HG02973 (cell line): ENCODE measurements around the gene TBX4.
A peak's percentile ranks its signal among the peaks of the same experiment; 100 is the strongest.
"Not testable (repeated sequence)": the region's sequence is repeated elsewhere in the genome, so short reads cannot be mapped to it uniquely, and the experiment has no call there.

Source experiments
- ATAC-seq: cut with Tn5 transposase; IDR thresholded peaks from one replicate; pipeline ENCODE4 v1.9.1; 2021; ENCODE audit warnings: moderate library complexity; ENCODE audit not compliant: unreplicated experiment

Gene TBX4

GRCh38 chr17:61480414-61480807 is 28.2 kb downstream of the TBX4 start:
- ATAC-seq, result no peak

DNA sequence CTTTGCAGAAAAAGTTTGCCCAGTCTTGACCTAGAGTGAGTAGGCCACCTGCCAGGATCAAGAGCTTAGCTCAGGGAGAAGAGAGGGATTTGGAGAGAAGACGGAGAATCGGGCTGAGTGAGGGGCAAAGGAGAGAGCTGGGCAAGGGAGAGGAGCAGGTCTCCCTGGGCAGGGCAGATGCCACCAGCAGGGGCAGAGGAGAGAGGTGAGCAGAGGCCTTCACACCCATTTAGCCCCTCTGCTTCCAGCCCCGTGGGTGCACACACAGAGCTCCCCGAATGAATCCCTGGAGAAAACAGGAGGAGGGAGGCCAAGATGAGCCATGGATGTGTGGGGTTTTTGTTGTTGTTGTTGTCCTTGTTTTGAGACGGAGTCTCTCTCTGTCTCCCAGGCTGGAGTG is 29.2 kb downstream of the TBX4 start:
- ATAC-seq, result no peak

DNA sequence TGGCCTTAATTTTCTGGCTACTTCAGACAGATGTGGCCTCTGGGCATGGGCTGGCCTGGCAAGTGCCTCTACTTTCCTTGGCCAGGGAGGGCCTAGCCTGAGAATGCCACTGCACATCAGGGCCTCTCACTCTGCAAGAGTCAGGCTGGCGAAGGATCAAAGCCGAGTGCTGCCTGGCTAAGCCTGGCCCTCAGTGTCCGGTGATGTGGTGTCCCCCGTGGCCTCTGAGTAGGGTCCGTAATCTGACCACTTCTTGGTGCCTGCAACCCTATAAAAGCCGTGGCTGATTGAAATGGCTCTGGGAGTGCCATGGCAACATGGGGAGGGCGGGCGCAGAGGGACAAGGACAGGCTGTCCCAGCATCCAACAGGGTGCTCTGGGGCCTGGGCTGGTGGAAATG is 30.2 kb downstream of the TBX4 start:
- ATAC-seq, result no peak

- ATAC-seq, result no peak
Measured at GRCh38 chr17:61483778-61484116, 31.5 kb downstream of the TBX4 start.

DNA sequence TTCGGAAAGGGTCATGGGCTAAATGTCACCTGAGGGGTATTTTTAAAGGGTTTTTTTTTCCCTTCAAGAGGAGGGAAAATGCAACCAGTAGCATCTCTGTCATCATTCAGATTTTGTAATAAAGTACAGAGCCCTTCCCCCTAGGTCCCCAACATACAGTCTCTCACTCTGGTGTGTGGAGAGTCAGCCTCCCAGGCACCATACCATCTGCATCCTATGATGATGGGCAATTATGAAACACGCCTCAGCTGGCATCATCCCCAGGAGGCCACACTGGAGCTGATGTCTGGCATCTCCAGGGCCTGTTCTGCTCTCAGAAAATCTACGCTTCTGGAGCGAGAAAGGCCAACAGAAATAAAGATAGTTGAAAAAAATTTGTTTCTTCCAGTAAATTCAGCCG is 32.0 kb downstream of the TBX4 start:
- ATAC-seq, result no peak

DNA sequence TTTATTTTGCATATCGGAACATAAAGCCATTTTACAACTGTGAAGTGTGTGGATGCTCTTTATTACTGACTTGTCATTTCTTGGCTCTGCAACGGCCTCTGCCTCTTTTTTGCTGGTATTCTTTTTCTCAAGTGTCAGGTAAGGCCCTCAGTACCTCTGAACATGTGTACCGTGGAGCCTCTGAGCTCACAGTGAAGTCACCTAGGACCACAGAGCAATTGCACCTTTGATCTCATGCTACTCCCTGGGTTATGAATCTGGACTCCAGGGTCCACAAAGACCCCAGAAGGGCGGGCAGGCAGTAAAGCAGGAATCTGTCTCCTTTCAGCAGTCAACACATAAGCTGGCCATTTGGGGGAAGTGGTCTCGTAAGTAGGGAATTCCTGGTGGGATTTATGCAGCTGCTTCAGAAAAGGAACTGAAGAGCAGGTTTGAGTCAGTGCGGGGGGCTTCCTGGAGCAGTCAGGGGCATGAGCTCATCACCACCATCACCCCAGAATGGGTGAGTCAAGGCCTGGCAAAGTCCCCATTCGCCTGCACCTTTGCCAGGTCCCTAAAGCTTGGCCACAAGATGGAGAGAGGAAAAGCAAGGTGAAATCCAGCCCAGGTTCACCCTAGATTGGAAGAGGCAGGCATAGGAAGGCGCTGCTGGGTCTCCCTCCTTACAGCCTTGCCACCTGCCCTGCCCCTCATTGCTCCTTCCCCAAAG is 33.0 kb downstream of the TBX4 start:
- no peak for ATAC-seq

- no peak for ATAC-seq
Measured at GRCh38 chr17:61486135-61487120, 34.2 kb downstream of the TBX4 start.

- no peak for ATAC-seq
Measured at GRCh38 chr17:61487161-61487988, 35.2 kb downstream of the TBX4 start.

DNA sequence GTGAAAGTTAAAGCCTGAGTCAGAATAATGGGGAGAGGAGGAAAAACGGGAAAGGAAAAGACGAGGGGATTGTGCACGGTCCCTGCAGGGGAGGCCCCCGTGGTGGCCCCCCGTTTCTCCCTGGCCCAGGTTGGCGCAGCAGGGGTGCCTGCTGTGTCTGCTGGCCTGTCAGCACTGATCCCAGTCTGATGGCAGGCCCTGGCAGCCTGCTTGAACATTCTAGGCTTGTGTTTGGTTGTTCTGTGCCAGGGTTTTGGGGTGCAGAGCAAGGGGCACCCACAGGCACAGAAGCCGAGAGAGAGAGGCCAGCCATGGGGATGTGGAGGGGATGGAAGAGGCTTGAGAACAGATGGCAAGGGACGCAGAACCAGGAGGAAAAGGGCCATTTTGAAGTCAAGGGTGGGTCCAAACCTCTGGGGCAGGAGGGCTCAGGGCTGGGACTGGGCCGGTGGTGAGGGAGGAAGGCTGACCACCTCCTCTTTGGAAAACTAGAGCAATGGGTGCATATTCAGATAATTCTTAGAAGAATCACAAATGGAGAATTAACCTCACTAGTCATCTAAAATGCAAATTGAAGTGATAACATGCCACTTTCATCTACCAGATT is 35.9 kb downstream of the TBX4 start:
- ATAC-seq, result no peak

DNA sequence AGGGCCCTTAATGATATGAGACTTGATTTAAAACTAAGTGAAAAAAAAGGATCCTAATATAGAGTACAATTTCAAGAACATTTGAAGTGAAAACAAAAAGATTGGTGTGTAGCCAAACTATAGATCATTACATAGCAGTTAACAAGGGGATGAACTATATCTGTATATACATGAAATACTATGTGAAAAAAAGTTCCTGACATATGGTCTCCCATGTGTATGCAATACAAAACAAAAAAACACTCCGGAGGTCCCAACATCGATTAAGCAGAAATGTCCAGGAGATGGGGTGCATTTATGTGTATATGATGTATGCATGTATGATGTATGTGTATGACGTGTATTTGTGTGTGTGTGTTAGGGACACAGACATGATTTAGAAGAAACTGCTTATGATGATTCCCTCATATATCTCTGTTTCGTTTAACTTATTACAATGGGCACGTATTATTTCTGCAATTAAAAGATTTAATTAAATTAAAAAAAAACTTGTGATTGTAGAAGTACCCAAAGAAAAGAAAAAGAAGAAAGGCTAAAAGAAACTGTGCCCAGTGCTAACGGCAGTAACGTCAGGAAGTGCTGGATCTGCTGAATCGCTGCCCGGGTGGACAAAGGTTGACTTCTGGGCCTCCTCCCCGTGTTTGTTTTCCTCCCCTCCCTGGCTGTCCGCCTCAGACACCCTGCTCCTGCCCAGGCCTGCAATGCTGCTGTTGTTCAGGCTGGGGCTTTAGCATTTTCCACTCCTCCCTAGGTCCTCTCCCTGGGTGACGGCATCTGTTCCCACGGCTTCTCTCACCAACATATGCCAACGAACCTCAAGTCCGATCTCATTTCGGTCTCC is 36.9 kb downstream of the TBX4 start:
- ATAC-seq, result no peak

DNA sequence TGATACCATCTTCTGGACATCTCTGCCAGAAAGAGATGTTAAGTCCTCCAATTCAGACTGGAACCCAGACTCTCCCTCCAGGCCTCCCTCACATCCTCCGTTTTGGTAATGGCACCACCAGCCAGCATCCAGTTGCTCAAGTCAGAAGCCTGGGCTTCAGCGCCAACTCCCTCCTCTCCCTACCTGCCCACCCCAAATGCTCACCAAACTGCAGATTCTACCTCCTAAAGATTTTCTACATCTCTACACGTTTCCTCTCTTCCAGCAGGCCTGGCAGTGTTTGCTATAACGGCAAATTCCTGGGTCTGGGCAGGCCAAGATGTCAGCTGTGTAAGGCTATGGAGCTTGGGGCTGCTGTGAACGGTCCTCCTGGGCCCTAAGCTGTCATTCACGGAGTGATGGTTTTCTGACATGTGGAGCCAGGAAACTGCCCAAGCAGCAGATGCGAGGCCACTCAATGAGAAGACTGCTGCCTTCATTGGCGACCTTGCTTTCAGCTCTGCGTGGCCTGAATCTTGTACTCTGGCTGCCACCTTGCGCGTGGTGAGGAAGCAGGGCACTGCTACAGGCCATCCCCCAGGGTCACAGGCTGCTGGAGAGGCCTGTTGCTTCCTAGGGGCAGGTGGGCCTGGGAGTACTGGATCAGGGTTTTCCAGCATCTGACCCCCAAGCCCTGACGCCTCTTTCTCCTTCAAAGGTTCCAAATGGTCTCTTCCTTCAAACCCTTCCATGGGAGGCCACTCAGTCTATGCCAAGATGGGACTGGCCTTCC is 37.7 kb downstream of the TBX4 start:
- no peak for ATAC-seq

- ATAC-seq, result no peak
Measured at GRCh38 chr17:61490540-61490975, 38.3 kb downstream of the TBX4 start.

DNA sequence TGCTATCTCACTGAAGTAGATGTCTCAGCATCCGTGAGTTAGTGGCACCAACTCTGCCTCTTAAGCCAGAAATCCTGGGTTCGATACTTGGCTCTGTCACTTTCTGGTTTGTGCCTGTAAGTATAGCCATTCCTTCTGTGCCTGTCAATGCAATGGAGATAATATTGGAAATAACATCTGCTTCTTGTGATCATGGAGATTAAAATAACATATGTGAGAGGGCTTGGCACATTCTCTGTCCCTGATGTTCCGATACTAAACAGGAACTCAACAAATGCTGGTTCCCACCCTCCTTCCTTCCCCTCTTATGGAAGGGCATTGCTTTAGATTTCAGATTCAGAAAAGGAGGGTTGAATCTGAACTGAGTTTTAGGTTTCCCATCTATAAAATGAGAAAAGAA is 39.8 kb downstream of the TBX4 start:
- ATAC-seq, result no peak

DNA sequence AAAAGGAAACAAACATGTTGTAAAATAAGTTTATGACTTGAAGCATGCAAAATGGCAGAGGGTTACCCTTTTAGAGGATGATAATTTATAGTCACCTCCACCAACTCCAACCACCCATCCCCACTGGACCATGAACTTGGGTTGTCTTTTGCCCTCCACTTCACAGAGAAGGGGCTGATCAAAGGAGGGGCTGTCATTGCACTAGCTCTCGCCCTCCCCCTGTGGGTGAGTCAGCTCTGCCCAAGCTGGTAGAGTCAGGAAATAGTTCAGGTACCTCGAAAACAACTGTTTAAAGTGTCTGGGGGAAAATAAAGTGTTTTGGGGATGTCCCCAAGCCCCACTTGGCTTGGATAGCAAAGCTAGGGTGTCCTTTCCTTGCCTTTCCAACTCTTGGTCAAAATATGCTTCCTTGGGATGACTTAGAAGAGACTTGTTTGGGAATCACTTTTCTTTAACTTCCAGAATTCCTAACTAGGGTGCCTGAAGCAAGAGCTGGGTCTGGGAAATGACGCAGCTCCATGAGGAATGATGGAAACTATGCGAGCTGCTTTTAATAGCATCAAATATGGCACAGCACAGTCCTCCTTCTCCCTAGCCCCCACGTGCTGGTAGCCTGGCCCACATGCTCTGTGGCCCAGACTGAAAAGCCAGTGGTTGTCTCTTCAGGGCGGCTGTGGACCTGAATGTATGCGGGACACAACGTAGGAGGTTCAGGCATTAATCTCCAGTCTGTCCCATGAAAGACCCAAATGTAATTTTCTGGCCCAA is 40.7 kb downstream of the TBX4 start:
- ATAC-seq, result no peak

DNA sequence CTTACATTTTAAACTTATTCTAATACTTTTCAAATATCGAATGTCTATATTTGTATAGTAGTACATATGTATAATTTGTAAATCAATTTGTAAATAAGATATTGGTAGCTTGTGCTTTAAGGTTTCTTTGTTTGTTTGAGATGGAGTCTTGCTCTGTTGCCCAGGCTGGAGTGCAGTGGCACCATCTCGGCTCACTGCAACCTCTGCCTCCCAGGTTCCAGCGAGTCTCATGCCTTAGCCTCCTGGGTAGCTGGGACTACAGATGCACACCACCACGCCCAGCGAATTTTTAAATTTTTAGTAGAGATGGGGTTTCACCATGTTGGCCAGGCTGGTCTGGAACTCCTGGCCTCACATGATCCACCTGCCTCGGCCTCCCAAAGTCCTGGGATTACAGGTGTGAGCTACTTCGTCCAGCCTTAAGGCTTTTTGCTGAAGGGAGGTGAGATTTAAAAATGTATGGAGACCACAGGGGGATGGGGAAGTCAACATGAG is 41.7 kb downstream of the TBX4 start:
- not testable (repeated sequence) for ATAC-seq

- ATAC-seq, result no peak
Measured at GRCh38 chr17:61494325-61495160, 42.3 kb downstream of the TBX4 start.

- peak; percentile 54 for ATAC-seq
Measured at GRCh38 chr17:61495161-61495857, 43.1 kb downstream of the TBX4 start.
